OCI-LY7 (cell line): ENCODE measurements around the gene HIVEP3. TPM values are rescaled to one million over a fixed set of nuclear protein-coding genes. Genes with fewer than 3 reads are reported as not detected.

Source experiments
- BruUV-seq: library from RNA; stranded (reverse); fragments of 400-500 nt; replicated peaks from 2 replicates; lab custom pipeline; 2021; lab: Mats Ljungman, UMichigan
- CTCF ChIA-PET: fragments of 300-600 bp; sonication (Branson Sonifier 250); formaldehyde crosslinking; loops from one replicate; lab custom pipeline; 2022; ENCODE audit warnings: antibody characterized with exemption; ENCODE audit not compliant: unreplicated experiment; lab: Charles Lee
- POLR2A ChIA-PET: fragments of 300-600 bp; sonication (Branson Sonifier 250); formaldehyde crosslinking; loops from one replicate; lab custom pipeline; 2022; ENCODE audit warnings: antibody characterized with exemption; lab: Charles Lee
- DNase-seq: peaks from one replicate; pipeline ENCODE4 v3.0.0-alpha.2; 2015; ENCODE audit warnings: low spot score
- H2AFZ ChIP-seq: fragments of 200-600 bp; sonication (generic), shearing (Covaris generic); 2 replicates; pipeline ENCODE4 v1.6.1; 2014; ENCODE audit warnings: mild to moderate bottlenecking, antibody characterized with exemption, low read length, moderate library complexity
- H3K27ac ChIP-seq: fragments of 200-600 bp; sonication (generic); 2 replicates; pipeline ENCODE4 v1.5.1; 2014; ENCODE audit warnings: mixed run types, low read depth, mild to moderate bottlenecking, moderate library complexity, low read length, inconsistent platforms; ENCODE audit not compliant: poor library complexity, severe bottlenecking
- H3K36me3 ChIP-seq: fragments of 200-600 bp; sonication (generic); 2 replicates; pipeline ENCODE4 v1.6.1; 2014; ENCODE audit warnings: mild to moderate bottlenecking, antibody characterized with exemption, low read length, moderate library complexity, mixed read lengths; ENCODE audit not compliant: insufficient read depth
- H3K4me1 ChIP-seq: fragments of 200-600 bp; sonication (generic); 2 replicates; pipeline ENCODE4 v1.5.1; 2014; ENCODE audit warnings: mild to moderate bottlenecking, low read length; ENCODE audit not compliant: insufficient read depth, poor library complexity, severe bottlenecking
- H3K4me2 ChIP-seq: fragments of 200-600 bp; sonication (generic); 2 replicates; pipeline ENCODE4 v1.6.1; 2014; ENCODE audit warnings: mild to moderate bottlenecking, low read length
- H3K4me3 ChIP-seq: fragments of 200-600 bp; sonication (generic); 2 replicates; pipeline ENCODE4 v1.5.1; 2014; ENCODE audit warnings: mild to moderate bottlenecking, low read depth, low read length; ENCODE audit not compliant: poor library complexity, severe bottlenecking
- H3K79me2 ChIP-seq: fragments of 200-600 bp; sonication (generic); 2 replicates; pipeline ENCODE4 v1.6.1; 2016; ENCODE audit warnings: low read depth, mild to moderate bottlenecking, low read length, moderate library complexity, mixed read lengths; ENCODE audit not compliant: insufficient read depth
- H3K9me2 ChIP-seq: fragments of 200-600 bp; sonication (generic); 2 replicates; pipeline ENCODE4 v1.6.1; 2016; ENCODE audit warnings: mild to moderate bottlenecking, low read length, mixed read lengths; ENCODE audit not compliant: insufficient read depth
- H3K9me3 ChIP-seq: fragments of 200-600 bp; sonication (generic); 2 replicates; pipeline ENCODE4 v1.6.1; 2014; ENCODE audit warnings: mild to moderate bottlenecking, mixed run types, low read length, mixed read lengths
- H4K20me1 ChIP-seq: fragments of 200-600 bp; sonication (generic); 2 replicates; pipeline ENCODE4 v1.6.1; 2014; ENCODE audit warnings: mild to moderate bottlenecking, antibody characterized with exemption, low read length, moderate library complexity, mixed read lengths; ENCODE audit not compliant: insufficient read depth
- EZH2phosphoT487 ChIP-seq: fragments of 200-600 bp; sonication (generic); IDR thresholded peaks from 2 replicates; pipeline ENCODE4 v1.6.1; 2018; ENCODE audit warnings: low read depth, borderline replicate concordance, mild to moderate bottlenecking, mixed run types, antibody characterized with exemption, low read length, moderate library complexity, mixed read lengths
- intact Hi-C: fragments of 100-400 bp; cut with micrococcal nuclease; formaldehyde crosslinking; loops from one replicate; pipeline ENCODE4 v1.10.0; 2022; ENCODE audit not compliant: unreplicated experiment
- total RNA-seq, 2 experiments: library from RNA; depleted of rRNA in 1 of 2; stranded (reverse); fragments of >200 nt in 1 of 2; shearing (Covaris generic) in 1 of 2; gene quantifications; 2 replicates each; pipeline ENCODE4 v1.2.3, GENCODE V29; 2014 to 2022
- TF ChIP-seq, protein P1 (sequence below): fragments of 200-600 bp; sonication (generic); conservative IDR thresholded peaks from 2 replicates; pipeline ENCODE4 v1.5.1; 2014; ENCODE audit warnings: mild to moderate bottlenecking, antibody characterized with exemption, low read length, moderate library complexity, mixed read lengths

The HIVEP3 gene
- total RNA-seq, 2 experiments from 2014 or later = 0.53 to 0.60 TPM

DNA sequence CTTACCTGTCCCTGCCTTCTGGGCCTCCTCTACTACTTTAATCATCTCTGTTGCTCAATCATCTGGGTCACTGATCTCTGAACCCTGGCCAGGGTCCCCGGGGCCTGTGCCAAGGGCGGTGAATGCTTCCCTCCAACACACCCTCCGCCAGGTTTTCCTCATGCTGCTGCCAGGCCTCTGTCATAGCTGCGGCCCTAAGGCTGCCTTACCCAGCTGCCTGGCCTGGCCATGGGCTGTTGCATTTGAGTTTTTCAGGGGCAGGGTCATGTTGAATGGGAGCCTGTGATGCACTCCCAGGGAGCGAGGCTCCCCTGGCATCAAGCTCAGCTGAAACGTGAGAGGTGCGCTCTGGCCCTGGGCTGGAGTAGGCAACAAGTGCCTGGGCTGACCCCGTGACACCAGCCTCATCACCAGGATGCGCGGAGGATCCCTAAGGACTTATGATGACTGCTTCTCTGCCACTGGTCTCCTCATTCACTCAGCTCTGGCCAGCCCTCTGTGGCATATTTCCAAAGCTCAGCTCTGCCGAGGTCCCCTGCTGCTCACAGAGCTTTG, 441.8 kb downstream of the HIVEP3 start:
- H3K9me2 ChIP-seq = no peaks in the 10 kb centered on the region
- no peaks in the 10 kb centered on the region for H3K4me1 ChIP-seq
- H2AFZ ChIP-seq = no peak overlapping the region
- POLR2A ChIA-PET = no interaction called here
- H3K27ac ChIP-seq = no peak overlapping the region
- no peak for TF ChIP-seq EZH2phosphoT487
- TF ChIP-seq, protein P1, sequence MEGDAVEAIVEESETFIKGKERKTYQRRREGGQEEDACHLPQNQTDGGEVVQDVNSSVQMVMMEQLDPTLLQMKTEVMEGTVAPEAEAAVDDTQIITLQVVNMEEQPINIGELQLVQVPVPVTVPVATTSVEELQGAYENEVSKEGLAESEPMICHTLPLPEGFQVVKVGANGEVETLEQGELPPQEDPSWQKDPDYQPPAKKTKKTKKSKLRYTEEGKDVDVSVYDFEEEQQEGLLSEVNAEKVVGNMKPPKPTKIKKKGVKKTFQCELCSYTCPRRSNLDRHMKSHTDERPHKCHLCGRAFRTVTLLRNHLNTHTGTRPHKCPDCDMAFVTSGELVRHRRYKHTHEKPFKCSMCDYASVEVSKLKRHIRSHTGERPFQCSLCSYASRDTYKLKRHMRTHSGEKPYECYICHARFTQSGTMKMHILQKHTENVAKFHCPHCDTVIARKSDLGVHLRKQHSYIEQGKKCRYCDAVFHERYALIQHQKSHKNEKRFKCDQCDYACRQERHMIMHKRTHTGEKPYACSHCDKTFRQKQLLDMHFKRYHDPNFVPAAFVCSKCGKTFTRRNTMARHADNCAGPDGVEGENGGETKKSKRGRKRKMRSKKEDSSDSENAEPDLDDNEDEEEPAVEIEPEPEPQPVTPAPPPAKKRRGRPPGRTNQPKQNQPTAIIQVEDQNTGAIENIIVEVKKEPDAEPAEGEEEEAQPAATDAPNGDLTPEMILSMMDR = no peak
- no peaks in the 10 kb centered on the region for H4K20me1 ChIP-seq
- H3K79me2 ChIP-seq = no peaks in the 10 kb centered on the region
- no peak overlapping the region for H3K4me2 ChIP-seq
- H3K9me3 ChIP-seq = no peaks in the 10 kb centered on the region
- BruUV-seq = no TSS peak
- intact Hi-C loops = no loop called here
- H3K36me3 ChIP-seq = no peaks in the 10 kb centered on the region
- CTCF ChIA-PET = no interaction called here
- no peak overlapping the region for H3K4me3 ChIP-seq
- DNase-seq = no peak

DNA sequence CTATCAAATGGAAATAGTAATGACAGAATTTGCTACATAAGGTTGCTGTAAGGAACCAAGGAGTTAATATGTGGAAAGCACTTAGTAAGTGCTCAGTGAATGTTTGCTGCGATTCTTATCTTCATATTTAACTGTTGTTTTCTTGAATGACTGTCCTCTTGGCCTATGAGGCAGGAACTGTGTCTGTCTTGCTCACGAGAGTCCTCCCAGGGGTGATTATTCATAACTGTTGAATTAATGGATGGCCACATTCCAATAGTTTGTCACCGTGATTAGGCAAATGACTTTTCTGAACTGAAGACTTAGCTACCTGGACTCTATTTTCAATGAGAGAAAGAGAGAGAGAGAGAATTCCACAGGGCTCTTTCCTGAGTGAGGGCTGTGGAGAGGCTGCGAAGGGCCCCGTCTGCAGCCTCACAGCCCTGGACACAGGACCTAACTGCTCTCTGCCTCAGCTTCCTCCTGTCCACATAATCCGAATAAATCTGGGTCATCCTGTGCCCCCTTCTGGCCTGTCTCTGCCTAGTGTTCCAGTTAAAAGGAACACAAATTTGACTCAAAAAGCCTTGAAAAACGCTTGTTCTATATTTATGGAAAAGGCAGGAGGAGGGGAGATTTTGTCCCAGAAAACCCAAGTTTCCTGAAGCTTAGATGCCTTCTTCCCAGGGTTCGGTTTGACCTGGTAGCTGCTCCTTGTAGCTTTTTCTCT, 442.7 kb downstream of the HIVEP3 start:
- no peak overlapping the region for H3K27ac ChIP-seq
- no peak for DNase-seq
- H3K36me3 ChIP-seq = no peaks in the 10 kb centered on the region
- no TSS peak for BruUV-seq
- intact Hi-C loops = no loop called here
- TF ChIP-seq, protein P1 = no peak
- no peak for TF ChIP-seq EZH2phosphoT487
- no peaks in the 10 kb centered on the region for H3K9me2 ChIP-seq
- H2AFZ ChIP-seq = no peak overlapping the region
- POLR2A ChIA-PET = no interaction called here
- CTCF ChIA-PET = no interaction called here
- no peaks in the 10 kb centered on the region for H3K9me3 ChIP-seq
- no peaks in the 10 kb centered on the region for H4K20me1 ChIP-seq
- no peaks in the 10 kb centered on the region for H3K4me1 ChIP-seq
- H3K4me3 ChIP-seq = no peak overlapping the region
- H3K79me2 ChIP-seq = no peaks in the 10 kb centered on the region
- H3K4me2 ChIP-seq = no peak overlapping the region

DNA sequence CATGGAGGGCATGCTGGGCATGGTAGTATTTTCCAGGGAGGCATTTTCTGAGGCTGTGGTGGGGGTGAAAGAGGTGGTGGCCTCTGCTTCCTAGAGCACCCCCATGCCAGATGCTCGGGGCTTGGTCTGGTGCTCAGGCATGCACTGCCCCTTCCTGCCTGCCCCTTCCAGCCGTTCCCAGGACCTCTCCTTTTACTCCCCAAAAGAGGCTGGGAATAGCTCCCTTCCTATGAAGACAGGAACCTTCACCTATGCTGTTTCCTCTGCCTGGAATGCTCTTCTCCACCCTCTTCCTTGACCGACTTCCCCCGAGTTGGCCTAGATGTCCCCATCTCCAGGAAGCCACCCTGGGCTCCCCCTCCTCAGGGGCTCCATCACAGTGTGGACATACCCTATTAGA, 443.4 kb downstream of the HIVEP3 start:
- intact Hi-C loops = no loop called here
- Histone ChIP-seq H4K20me1 (no peaks in the 10 kb centered on the region), H2AFZ (no peak overlapping the region), H3K79me2 (no peaks in the 10 kb centered on the region), H3K36me3 (no peaks in the 10 kb centered on the region), H3K27ac (no peak overlapping the region), H3K4me1 (no peaks in the 10 kb centered on the region), H3K9me2 (no peaks in the 10 kb centered on the region), H3K4me3 (no peak overlapping the region), H3K4me2 (no peak overlapping the region), H3K9me3 (no peaks in the 10 kb centered on the region)
- POLR2A ChIA-PET = interaction anchor here (0.6 kb wide), 1 partner anchor 114 kb away, joined by 3 read pairs; the partner anchor contains the start of gene FOXO6
- no TSS peak for BruUV-seq
- TF ChIP-seq, protein P1 = no peak
- TF ChIP-seq EZH2phosphoT487 = no peak
- CTCF ChIA-PET = no interaction called here
- DNase-seq = no peak
